ENCODE measurements around the gene ZMIZ1. TPM values are rescaled to one million over a fixed set of nuclear protein-coding genes. Genes with fewer than 3 reads are reported as not detected.

ZMIZ1 gene
- total RNA-seq, 1 experiment from 2014 or later, result 34.2 TPM

GRCh38 chr10:79166741-79167140, 98.0 kb downstream of the ZMIZ1 start:
- no peaks in the 10 kb centered on the region for H3K36me3 ChIP-seq (ENCODE audit: control insufficient read depth, insufficient read depth, low read length)
- TF ChIP-seq REST (IDR thresholded peaks at IDR 0.05; ENCODE audit: insufficient read depth in 1 of 2, low read depth in 2 of 2, low read length in 1 of 2) (no peak), TCF7L2 (IDR thresholded peaks at IDR 0.05; ENCODE audit: low read depth, low read length) (no peak), SIN3A (IDR thresholded peaks at IDR 0.05; ENCODE audit: borderline replicate concordance, insufficient read depth, low read depth, low read length) (no peak), POLR2AphosphoS5 (IDR thresholded peaks at IDR 0.05; ENCODE audit: low read depth, low read length) (no peak), CTCF (IDR thresholded peaks at IDR 0.05) (no peak)
- DNase-seq (ENCODE audit: low read depth, low spot score) (no peak), ATAC-seq (no peak)
- no peak overlapping the region for H3K27ac ChIP-seq (ENCODE audit: low read length)
- no peak overlapping the region for H3K4me3 ChIP-seq (ENCODE audit: low read depth in 2 of 2, low read length in 2 of 2)
- CTCF ChIA-PET, result no interaction called here
- no peaks in the 10 kb centered on the region for H3K27me3 ChIP-seq (ENCODE audit: control insufficient read depth, insufficient read depth, low read length)
- BruUV-seq (replicated peaks), result no TSS peak
- H3K4me1 ChIP-seq (ENCODE audit: control insufficient read depth, insufficient read depth, low read length), result peaks cover 15% of the 10 kb centered on the region
- POLR2A ChIA-PET, result no interaction called here
- no peaks in the 10 kb centered on the region for H3K9me3 ChIP-seq (ENCODE audit: control insufficient read depth, insufficient read depth, low read depth, low read length)
- in situ Hi-C loops (cut with HindIII; ENCODE audit: low pct_unique_long_range_greater_than_20kb, low sequenced_read_pairs) (no loop called here), intact Hi-C loops (cut with micrococcal nuclease; ENCODE audit: unreplicated experiment) (no loop called here)

GRCh38 chr10:79167537-79167936, 98.8 kb downstream of the ZMIZ1 start:
- H3K9me3 ChIP-seq (ENCODE audit: control insufficient read depth, insufficient read depth, low read depth, low read length), result no peaks in the 10 kb centered on the region
- BruUV-seq (replicated peaks), result no TSS peak
- CTCF ChIA-PET, result no interaction called here
- intact Hi-C loops (cut with micrococcal nuclease; ENCODE audit: unreplicated experiment) (no loop called here), in situ Hi-C loops (cut with HindIII; ENCODE audit: low pct_unique_long_range_greater_than_20kb, low sequenced_read_pairs) (no loop called here)
- no peak overlapping the region for H3K4me3 ChIP-seq (ENCODE audit: low read depth in 2 of 2, low read length in 2 of 2)
- POLR2A ChIA-PET, result no interaction called here
- no peaks in the 10 kb centered on the region for H3K27me3 ChIP-seq (ENCODE audit: control insufficient read depth, insufficient read depth, low read length)
- ATAC-seq (no peak), DNase-seq (ENCODE audit: low read depth, low spot score) (no peak)
- no peaks in the 10 kb centered on the region for H3K36me3 ChIP-seq (ENCODE audit: control insufficient read depth, insufficient read depth, low read length)
- peaks cover 10% of the 10 kb centered on the region for H3K4me1 ChIP-seq (ENCODE audit: control insufficient read depth, insufficient read depth, low read length)
- H3K27ac ChIP-seq (ENCODE audit: low read length), result no peak overlapping the region
- TF ChIP-seq REST (IDR thresholded peaks at IDR 0.05; ENCODE audit: insufficient read depth in 1 of 2, low read depth in 2 of 2, low read length in 1 of 2) (no peak), POLR2AphosphoS5 (IDR thresholded peaks at IDR 0.05; ENCODE audit: low read depth, low read length) (no peak), CTCF (IDR thresholded peaks at IDR 0.05) (no peak), TCF7L2 (IDR thresholded peaks at IDR 0.05; ENCODE audit: low read depth, low read length) (no peak), SIN3A (IDR thresholded peaks at IDR 0.05; ENCODE audit: borderline replicate concordance, insufficient read depth, low read depth, low read length) (no peak)
